Ishikawa (cell line): ENCODE data around the gene FGF1.

Experiments
- CEBPB ChIP-seq: IDR thresholded peaks from 2 replicates; pipeline ENCODE4 v1.6.1; 2012
- CREB1 ChIP-seq: IDR thresholded peaks from 2 replicates; pipeline ENCODE4 v1.6.1; 2012; ENCODE audit warnings: low read depth
- EGR1 ChIP-seq: IDR thresholded peaks from 2 replicates; pipeline ENCODE4 v1.6.1; 2012
- EP300 ChIP-seq: IDR thresholded peaks from 2 replicates; pipeline ENCODE4 v1.6.1; 2012; ENCODE audit warnings: borderline replicate concordance
- FOXM1 ChIP-seq: IDR thresholded peaks from 2 replicates; pipeline ENCODE4 v1.6.1; 2012; ENCODE audit warnings: low read depth, borderline replicate concordance
- RAD21 ChIP-seq: IDR thresholded peaks from 2 replicates; pipeline ENCODE4 v1.6.1; 2012; ENCODE audit warnings: low read depth
- REST ChIP-seq: IDR thresholded peaks from 2 replicates; pipeline ENCODE4 v1.6.1; 2012; ENCODE audit warnings: low read depth, mild to moderate bottlenecking
- TAF1 ChIP-seq: IDR thresholded peaks from 2 replicates; pipeline ENCODE4 v1.6.1; 2012; ENCODE audit warnings: low read depth, mild to moderate bottlenecking
- TCF12 ChIP-seq: IDR thresholded peaks from 2 replicates; pipeline ENCODE4 v1.6.1; 2012; ENCODE audit warnings: low read depth
- YY1 ChIP-seq: IDR thresholded peaks from 2 replicates; pipeline ENCODE4 v1.6.1; 2012; ENCODE audit warnings: low read depth
- ZBTB7A ChIP-seq: IDR thresholded peaks from 2 replicates; pipeline ENCODE4 v1.6.1; 2012; ENCODE audit warnings: low read depth
- TF ChIP-seq, protein P1 (sequence below): IDR thresholded peaks from 2 replicates; pipeline ENCODE4 v1.6.1; 2012
- TF ChIP-seq, protein P2 (sequence below): IDR thresholded peaks from 2 replicates; pipeline ENCODE4 v1.6.1; 2012

DNA sequence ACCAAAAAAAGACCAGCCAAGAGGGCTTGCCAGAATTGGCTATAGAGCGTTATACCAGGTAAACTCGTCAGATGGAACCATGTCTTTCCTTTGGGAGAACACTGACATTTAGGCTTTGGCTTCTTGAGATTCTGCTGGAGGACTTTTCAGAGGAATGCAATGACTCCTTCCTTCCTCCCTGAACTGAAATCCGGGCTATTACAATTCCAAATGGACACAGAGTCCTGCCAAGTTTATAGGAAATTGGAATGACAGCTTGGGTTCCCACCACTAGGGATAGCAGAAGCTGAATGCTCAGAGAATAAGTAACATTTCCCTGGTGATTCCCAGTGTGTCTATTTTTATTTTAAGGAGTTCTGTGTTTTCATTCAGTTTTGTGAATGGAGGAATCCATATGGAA, 143.0 kb downstream of the FGF1 start:
- TF ChIP-seq, protein P1, sequence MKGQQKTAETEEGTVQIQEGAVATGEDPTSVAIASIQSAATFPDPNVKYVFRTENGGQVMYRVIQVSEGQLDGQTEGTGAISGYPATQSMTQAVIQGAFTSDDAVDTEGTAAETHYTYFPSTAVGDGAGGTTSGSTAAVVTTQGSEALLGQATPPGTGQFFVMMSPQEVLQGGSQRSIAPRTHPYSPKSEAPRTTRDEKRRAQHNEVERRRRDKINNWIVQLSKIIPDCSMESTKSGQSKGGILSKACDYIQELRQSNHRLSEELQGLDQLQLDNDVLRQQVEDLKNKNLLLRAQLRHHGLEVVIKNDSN: no peak
- TF ChIP-seq RAD21: no peak
- TF ChIP-seq YY1: no peak
- TF ChIP-seq TAF1: no peak
- TF ChIP-seq, protein P2, sequence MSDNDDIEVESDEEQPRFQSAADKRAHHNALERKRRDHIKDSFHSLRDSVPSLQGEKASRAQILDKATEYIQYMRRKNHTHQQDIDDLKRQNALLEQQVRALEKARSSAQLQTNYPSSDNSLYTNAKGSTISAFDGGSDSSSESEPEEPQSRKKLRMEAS: no peak
- TF ChIP-seq EP300: no peak
- no peak for TF ChIP-seq FOXM1
- no peak for TF ChIP-seq TCF12
- TF ChIP-seq ZBTB7A: no peak
- no peak for TF ChIP-seq REST
- TF ChIP-seq CREB1: no peak
- no peak for TF ChIP-seq CEBPB
- no peak for TF ChIP-seq EGR1
